MM.1S (cell line): ENCODE results near the gene MVD.

ENCODE experiments used
- DNase-seq: peaks from one replicate; pipeline ENCODE4 v3.0.0-alpha.2; 2015
- H2AFZ ChIP-seq: fragments of 300-600 bp; sonication (generic); 2 replicates; pipeline ENCODE4 v1.6.0; 2016; ENCODE audit warnings: antibody characterized with exemption, low read length
- H3F3A ChIP-seq: fragments of 300-600 bp; sonication (generic); 2 replicates; pipeline ENCODE4 v1.6.1; 2016; ENCODE audit warnings: mild to moderate bottlenecking, antibody characterized with exemption, low read length, moderate library complexity, mixed read lengths; ENCODE audit not compliant: insufficient read depth
- H3K27ac ChIP-seq: fragments of 300-600 bp; sonication (generic); 2 replicates; pipeline ENCODE4 v1.5.1; 2016; ENCODE audit warnings: mild to moderate bottlenecking, low read length
- H3K27me3 ChIP-seq: fragments of 300-600 bp; sonication (generic); replicated peaks from 2 replicates; pipeline ENCODE4 v1.6.0; 2016; ENCODE audit warnings: low read length; ENCODE audit not compliant: insufficient read depth
- H3K36me3 ChIP-seq: fragments of 300-600 bp; sonication (generic); replicated peaks from 2 replicates; pipeline ENCODE4 v1.6.1; 2016; ENCODE audit warnings: mild to moderate bottlenecking, low read length, mixed read lengths; ENCODE audit not compliant: insufficient read depth
- H3K4me1 ChIP-seq: fragments of 300-600 bp; sonication (generic); 2 replicates; pipeline ENCODE4 v1.6.1; 2016; ENCODE audit warnings: low read length, mixed read lengths
- H3K4me2 ChIP-seq: fragments of 300-600 bp; sonication (generic); 2 replicates; pipeline ENCODE4 v1.6.0; 2016; ENCODE audit warnings: low read depth, low read length
- H3K4me3 ChIP-seq: fragments of 300-600 bp; sonication (generic); 2 replicates; pipeline ENCODE4 v1.5.1; 2016; ENCODE audit warnings: low read length, mixed read lengths
- H3K79me2 ChIP-seq: fragments of 300-600 bp; sonication (generic); 2 replicates; pipeline ENCODE4 v1.6.1; 2016; ENCODE audit warnings: mixed run types, low read length, mixed read lengths
- H3K9ac ChIP-seq: fragments of 300-600 bp; sonication (generic); 2 replicates; pipeline ENCODE4 v1.6.1; 2016; ENCODE audit warnings: low read length, mixed read lengths
- H3K9me2 ChIP-seq: fragments of 300-600 bp; sonication (generic); replicated peaks from 2 replicates; pipeline ENCODE4 v1.6.1; 2016; ENCODE audit warnings: mild to moderate bottlenecking, low read length, mixed read lengths; ENCODE audit not compliant: insufficient read depth
- H3K9me3 ChIP-seq: fragments of 300-600 bp; sonication (generic); replicated peaks from 2 replicates; pipeline ENCODE4 v1.6.1; 2016; ENCODE audit warnings: mild to moderate bottlenecking, low read length, mixed read lengths; ENCODE audit not compliant: insufficient read depth
- H4K20me1 ChIP-seq: fragments of 300-600 bp; sonication (generic); 2 replicates; pipeline ENCODE4 v1.6.1; 2016; ENCODE audit warnings: mild to moderate bottlenecking, low read length, moderate library complexity, mixed read lengths; ENCODE audit not compliant: insufficient read depth
- CTCF ChIP-seq: fragments of 300-600 bp; sonication (generic); IDR thresholded peaks from 2 replicates; pipeline ENCODE4 v1.5.1; 2016; ENCODE audit warnings: antibody characterized with exemption, low read length, mixed read lengths
- EZH2 ChIP-seq: fragments of 300-600 bp; sonication (generic); optimal IDR thresholded peaks from 2 replicates; pipeline ENCODE3; 2017; ENCODE audit warnings: low read depth, mild to moderate bottlenecking, antibody characterized with exemption, low read length, mixed read lengths
- EZH2phosphoT487 ChIP-seq: fragments of 300-600 bp; sonication (generic); IDR thresholded peaks from 2 replicates; pipeline ENCODE4 v1.6.1; 2018; ENCODE audit warnings: antibody characterized with exemption, low read length

MVD gene

GRCh38 chr16:88638323-88639230 is 24.3 kb downstream of the MVD start, which contains the start of gene IL17C:
TSS of gene IL17C (plus strand) at chr16:88638572. CDS start at chr16:88638642, 70 bp downstream.
- Histone ChIP-seq H4K20me1 (no peaks in the 10 kb centered on the region), H3K36me3 (no peaks in the 10 kb centered on the region), H3K27ac (peak within 1 kb of the TSS; percentile 16; the same call in 1 of the 2 replicates), H3K79me2 (no peaks in the 10 kb centered on the region), H3K9ac (no peak within 1 kb of the TSS), H3K4me3 (no peak within 1 kb of the TSS), H3K9me3 (no peaks in the 10 kb centered on the region), H3K9me2 (no peaks in the 10 kb centered on the region), H3F3A (peaks cover 3% of the 10 kb centered on the region; the same call in 1 of the 2 replicates), H3K27me3 (no peaks in the 10 kb centered on the region), H3K4me1 (peaks cover 15% of the 10 kb centered on the region), H3K4me2 (peak within 1 kb of the TSS; percentile 18; the same call in 1 of the 2 replicates), H2AFZ (no peak within 1 kb of the TSS)
- TF ChIP-seq EZH2 (no peak), EZH2phosphoT487 (no peak), CTCF (no peak)
- peak; percentile 72 for DNase-seq

GRCh38 chr16:88636488-88637265 is 26.2 kb downstream of the MVD start:
- Histone ChIP-seq H4K20me1 (no peaks in the 10 kb centered on the region), H3K9me2 (no peaks in the 10 kb centered on the region), H3K9me3 (no peaks in the 10 kb centered on the region), H3K27ac (no peak overlapping the region), H2AFZ (no peak overlapping the region), H3K4me3 (no peak overlapping the region), H3F3A (peaks cover 8% of the 10 kb centered on the region; the same call in 1 of the 2 replicates), H3K9ac (no peak overlapping the region), H3K4me1 (peaks cover 19% of the 10 kb centered on the region), H3K79me2 (no peaks in the 10 kb centered on the region), H3K27me3 (no peaks in the 10 kb centered on the region), H3K4me2 (no peak overlapping the region), H3K36me3 (no peaks in the 10 kb centered on the region)
- no peak for DNase-seq
- TF ChIP-seq EZH2 (no peak), EZH2phosphoT487 (no peak), CTCF (no peak)

GRCh38 chr16:88635671-88636319 is 27.1 kb downstream of the MVD start:
- TF ChIP-seq EZH2phosphoT487 (no peak), CTCF (no peak)
- peaks cover 8% of the 10 kb centered on the region; the same call in 1 of the 2 replicates for H3F3A ChIP-seq
- no peaks in the 10 kb centered on the region for H3K36me3 ChIP-seq
- H3K9ac ChIP-seq: no peak overlapping the region
- no peaks in the 10 kb centered on the region for H3K79me2 ChIP-seq
- no peak for DNase-seq
- H3K9me3 ChIP-seq: no peaks in the 10 kb centered on the region
- peaks cover 19% of the 10 kb centered on the region for H3K4me1 ChIP-seq
- H3K9me2 ChIP-seq: no peaks in the 10 kb centered on the region
- H3K4me3 ChIP-seq: no peak overlapping the region
- no peak overlapping the region for H3K27ac ChIP-seq
- peak overlapping the region; percentile 78; the same call in 1 of the 2 replicates for H3K4me2 ChIP-seq
- H4K20me1 ChIP-seq: no peaks in the 10 kb centered on the region
- H3K27me3 ChIP-seq: no peaks in the 10 kb centered on the region
- H2AFZ ChIP-seq: no peak overlapping the region
